GM19452 (cell line): Measurements from ENCODE around the gene ERGIC1.
A peak's percentile ranks its signal among the peaks of the same experiment; 100 is the strongest.
"Not testable (repeated sequence)": the region's sequence is repeated elsewhere in the genome, so short reads cannot be mapped to it uniquely, and the experiment has no call there.

Source experiments
- ATAC-seq: cut with Tn5 transposase; IDR thresholded peaks from one replicate; pipeline ENCODE4 v1.9.1; 2021; ENCODE audit not compliant: unreplicated experiment

The ERGIC1 gene

DNA sequence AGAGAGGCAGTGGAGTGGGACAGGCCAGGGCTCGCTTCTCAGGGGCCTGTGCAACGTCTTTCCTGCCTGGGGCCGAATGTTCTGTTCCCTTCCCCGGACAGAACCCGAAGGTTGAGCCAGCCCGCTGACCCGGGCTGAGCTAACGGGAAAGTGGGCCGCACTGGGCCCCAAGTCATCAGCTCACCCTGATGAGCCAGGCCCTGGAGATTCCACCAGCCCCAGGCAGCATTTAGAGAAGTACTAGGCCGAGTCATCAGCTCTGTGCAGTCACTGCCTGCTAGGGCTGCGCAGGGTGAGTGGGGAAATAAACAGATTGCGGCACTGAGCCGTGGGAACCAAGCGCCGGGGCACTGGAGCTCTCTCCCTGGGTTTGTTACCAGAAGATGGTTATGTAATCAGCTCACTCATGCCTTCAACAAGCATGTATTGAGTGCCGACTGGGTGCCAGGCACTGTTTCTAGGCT, 33.9 kb upstream of the ERGIC1 start:
- ATAC-seq: no peak

DNA sequence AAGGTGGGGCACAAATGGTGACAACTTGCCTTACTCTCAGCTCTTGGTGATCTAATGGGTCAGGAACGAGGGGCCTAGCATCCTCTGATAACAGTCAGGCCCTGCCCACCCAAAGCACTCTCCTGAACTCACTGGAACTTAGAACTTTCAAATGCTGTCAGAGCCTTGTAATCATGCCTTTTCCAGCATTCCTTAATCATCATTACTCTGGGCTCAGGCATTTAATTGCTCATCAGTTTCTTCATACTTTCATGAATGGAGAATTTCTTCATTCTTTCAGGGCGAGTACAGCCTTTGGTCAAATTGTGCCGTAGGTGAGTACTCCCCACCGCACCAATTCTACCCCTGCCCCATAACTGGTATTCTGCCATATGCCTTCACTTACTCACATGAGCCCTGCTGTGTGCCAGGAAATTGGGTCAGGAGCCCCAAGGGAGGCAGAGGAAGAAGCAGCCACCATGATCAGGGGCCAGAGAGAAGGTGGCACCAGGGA, 32.8 kb upstream of the ERGIC1 start:
- ATAC-seq: no peak

DNA sequence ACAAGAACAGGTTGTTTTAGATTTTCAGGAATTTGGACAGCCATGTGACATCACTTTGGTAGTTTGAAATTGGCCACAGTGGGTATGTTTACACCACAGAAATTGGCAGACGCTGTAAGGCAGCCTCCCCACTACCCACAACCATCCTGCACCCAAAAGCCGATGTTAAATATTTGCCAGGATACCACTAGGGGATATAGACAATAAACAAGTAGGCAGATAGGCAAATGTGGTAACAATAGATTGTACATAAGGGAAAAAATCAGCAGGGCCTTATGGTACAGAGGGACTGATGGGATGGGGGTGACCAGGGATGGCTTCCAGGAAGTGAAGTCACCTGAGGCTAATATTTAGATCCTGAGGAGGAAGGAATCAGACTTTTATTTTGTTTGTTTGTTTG, 31.9 kb upstream of the ERGIC1 start:
- ATAC-seq: no peak

DNA sequence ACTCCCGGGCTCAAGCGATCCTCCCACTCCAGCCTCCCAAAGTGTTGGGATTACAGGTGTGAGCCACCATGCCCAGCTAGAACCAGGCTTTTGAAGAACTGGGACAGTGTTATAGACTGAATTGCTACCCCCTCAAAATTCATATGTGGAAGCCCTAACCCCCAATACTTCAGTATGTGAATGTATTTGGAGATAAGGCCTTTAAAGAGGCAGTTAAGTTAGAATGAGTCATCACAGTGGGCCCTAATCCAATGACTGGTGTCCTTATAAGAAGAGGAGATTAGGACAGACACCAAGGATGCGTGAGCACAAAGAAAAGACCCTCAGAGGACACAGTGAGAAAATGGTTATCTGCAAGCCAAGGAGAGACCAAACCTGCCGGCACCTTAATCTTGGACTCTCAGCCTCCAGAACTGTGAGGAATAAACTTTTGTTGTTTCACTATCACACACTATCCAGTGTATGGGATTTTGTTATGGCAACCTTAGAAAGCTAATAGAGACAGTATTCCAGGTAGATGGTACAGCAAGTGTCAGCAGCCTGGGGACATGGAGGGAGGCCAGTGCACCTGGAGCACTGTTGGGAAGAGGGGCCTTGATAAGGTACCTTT, 31.4 kb upstream of the ERGIC1 start:
- ATAC-seq: no peak

DNA sequence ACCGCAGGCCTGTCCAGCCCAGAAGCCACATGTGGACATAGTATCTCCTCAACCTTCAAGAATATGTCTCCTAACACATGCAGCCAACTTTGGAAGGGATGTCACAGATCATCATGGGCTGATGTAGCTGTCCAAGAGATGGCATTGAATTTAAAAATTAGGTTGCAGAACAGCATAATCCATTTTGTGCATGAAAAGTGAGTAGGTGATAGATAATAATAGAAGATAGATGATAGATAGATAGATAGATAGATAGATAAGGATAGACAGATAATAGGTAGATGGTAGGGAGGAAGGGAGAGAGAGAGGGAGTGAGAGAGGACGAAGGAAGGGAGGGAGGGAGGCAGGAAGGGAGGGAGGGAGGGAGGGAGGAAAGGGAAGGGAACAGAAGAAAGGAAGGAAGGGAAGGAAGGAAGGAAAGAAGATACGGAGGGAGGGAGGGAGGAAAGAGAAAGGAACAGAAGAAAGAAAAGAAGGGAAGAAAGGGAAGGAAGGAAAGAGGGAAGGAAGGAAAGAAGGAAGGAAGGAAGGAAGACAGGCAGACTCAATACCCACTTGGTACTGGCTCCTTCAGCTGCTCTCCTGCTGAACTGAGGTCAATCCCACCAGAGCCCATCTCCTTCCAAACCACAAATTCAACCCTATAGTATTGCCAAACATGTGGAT, 28.9 kb upstream of the ERGIC1 start:
- no peak for ATAC-seq

DNA sequence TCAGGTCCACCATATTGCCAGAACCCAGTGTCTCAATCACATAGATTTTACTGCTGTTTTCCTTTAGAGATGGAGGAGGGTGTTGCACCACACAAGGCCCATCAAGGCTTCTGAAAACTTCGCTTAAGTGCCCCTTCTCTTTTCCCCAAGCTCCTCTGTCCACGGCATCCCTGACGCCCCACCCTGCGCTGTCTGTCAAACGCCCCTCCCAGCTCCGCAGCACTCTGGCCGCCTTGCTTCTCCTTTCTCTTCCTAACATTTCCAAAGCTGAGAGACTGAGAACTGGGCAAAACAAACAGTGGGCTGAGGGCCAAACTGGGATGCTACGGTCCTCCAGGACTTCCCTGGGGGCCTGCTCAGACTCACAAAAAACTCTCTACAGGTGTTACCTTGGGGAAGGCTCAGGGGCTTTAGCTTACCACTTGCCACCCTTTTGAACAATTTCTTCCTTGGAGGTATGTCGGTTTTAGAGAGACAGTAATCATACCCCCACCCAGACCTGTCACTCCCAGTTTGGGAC, 28.3 kb upstream of the ERGIC1 start:
- no peak for ATAC-seq

DNA sequence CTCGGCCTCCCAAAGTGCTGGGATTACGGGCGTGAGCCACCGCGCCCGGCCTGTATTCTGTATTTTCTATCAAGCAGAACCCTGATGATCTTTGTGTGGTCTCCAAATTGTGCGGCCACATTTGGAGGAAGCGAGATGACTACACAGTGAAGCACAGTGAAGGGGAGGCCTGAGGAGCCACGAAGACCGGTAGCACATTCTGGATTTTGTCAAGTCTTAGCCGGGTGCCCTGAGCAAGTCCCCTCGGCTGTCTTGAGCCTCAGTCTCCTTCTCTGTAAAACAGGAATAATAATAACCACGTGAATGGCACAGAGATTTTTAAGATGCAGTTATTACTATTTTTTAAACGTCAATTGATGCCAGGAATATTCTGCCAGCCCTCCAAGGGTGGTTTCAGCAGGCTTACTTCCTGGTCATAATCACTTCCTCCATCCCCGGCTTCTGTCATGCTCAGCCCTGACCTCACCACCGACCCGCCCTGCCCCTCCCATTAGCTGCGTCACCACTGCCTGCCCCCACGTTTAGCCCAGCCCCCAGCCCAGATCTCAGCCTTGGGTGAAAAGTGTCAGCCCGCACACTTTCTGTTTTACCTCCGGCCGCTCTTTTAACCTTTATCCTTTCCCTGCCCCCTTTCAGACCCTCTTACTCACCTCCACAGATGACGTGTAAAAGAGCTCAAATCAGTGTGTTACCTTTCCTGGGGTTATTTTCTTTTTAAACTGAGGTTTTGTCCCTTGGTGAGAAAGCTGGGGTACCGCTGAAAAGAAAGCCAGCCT, 27.0 kb upstream of the ERGIC1 start:
- ATAC-seq: peak; percentile 98

DNA sequence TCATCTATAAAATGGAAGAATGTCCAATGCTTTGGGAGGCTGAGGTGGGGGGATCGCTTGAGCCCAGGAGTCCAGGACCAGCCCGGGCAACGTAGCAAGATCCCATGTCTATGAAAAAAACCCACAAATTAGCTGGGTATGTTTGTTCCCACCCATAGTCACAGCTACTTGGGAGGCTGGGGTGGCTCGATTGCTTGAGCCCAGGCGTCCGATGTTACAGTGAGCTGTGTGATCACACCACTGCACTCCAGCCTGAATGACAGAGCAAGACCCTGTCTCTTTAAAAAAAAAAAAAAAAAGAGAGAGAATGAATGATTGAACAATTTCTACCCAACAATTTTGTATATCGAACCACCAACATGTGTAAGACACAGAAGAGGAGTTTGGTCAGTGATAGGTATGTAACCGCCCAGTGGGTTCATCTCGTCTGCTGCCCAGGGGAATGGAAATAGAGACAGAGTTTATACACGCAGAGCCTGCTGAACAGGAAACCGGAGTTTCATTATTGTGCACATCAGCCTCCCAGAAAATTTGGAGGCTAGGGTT, 26.2 kb upstream of the ERGIC1 start:
- ATAC-seq: no peak

DNA sequence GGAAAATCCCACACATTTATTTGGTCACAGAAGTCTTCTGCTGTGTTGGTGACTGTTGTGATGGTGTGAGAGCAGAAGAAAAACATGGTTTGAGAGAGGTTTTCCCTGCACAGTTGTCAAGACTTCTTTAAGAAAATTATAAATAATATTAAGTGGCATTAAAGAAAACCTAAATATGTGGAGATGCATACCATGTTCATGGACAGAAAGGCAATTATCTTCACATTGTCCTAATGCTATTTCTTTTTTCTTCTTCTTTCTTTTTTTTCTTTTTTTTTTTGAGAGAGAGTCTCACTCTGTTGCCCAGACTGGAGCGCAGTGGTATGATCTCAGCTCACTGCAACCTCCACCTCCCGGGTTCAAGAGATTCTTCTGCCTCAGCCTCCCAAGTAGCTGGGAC, 24.3 kb upstream of the ERGIC1 start:
- ATAC-seq: no peak

DNA sequence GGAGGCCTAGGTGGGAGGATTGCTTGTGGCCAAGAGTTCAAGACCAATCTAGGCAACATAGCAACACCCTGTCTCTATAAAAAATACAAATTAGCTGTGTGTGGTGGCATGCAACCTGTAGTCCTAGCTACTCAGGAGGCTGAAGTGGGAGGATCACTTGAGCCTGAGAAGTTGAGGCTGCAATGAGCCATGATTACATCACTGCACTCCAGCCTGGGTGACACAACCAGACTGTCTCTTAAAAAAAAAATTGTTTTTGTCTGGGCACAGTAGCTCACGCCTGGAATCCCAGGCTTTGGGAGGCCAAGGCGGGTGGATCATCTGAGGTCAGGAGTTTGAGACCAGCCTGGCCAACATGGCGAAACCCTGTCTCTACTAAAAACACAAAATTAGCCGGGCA, 23.1 kb upstream of the ERGIC1 start:
- not testable (repeated sequence) for ATAC-seq

DNA sequence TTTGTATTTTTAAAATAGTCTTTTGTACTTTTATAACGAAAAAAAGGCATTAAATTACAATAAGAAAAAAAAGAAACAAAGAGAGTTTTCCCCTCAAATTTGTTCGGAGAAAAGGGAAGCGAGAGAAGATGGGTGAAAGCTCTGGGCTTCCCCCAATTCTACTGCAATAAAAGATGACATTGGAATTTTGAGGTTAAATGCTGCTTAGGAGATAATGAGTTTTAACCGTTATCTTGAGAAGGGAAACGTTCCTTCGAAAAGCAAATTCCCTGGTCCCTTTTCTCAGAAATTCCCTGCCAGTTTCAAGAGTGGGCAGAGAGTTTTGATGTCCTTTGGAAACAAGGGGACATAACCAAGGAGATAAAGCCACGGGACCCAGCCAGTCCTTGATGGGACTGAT, 18.4 kb upstream of the ERGIC1 start:
- ATAC-seq: no peak

DNA sequence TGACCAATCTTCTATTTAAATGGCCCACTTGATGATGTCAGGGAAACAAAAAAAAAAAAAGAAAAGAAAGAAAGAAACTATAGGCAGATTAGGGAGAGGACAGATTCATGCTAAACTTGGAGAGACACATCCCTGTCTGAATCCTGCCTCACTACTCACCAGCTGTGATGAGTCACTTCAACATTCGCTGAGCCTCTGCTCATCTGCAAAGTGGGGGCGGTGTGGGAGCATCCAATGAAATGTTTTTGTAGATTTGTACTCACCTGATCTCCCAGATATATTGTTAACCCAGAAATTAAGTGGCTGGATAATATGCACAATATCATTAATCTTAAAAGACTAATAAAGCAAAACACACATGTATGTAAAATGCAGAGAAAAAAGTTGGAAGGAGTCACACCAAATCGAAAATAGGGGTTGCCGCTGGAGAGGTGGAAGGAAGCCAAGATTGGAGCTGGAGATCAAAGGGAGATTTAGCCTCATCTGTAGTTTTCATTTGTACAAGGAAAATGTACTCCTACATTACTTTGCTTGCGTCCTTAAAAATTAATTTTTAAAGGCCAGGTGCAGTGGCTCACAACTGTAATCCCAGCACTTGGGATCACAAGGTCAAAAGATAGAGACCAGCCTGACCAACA, 17.0 kb upstream of the ERGIC1 start:
- no peak for ATAC-seq

DNA sequence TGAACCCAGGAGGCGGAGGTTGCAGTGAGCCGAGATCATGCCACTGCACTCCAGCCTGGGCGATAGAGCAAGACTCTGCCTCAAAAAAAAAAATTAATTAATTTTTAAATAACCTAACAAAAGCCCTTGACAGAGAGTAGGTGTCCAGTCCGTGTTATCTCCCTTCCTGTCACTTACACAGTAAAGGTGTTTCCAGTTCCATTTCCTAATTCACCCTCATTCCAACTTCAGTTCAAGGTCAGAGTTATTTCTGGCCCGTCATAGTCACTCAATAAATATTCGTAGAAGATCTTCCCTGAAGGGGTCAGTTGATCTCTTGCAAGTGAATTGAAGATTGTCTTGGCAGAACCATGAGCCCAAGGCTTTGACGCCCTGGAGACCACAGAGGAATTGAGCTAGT, 16.4 kb upstream of the ERGIC1 start:
- no peak for ATAC-seq

DNA sequence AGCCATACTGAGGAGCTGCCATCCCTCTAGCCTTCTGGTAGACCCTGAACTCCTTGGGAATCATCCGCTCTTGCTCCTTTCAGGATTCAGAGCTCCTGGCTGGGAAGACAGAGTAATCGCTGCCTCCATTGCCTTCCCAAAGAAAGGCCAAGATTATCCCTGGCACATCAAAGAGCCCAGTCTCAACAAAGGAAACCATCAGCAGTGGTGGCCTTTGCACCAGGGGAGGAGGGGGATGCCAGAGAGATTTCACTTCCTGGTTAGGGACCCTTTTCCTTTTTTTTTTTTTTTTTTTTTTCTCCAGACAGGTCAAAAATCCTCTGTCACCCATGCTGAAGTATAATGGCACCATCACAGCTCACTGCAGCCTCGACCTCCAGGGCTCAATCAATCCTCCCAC, 16.0 kb upstream of the ERGIC1 start:
- no peak for ATAC-seq

DNA sequence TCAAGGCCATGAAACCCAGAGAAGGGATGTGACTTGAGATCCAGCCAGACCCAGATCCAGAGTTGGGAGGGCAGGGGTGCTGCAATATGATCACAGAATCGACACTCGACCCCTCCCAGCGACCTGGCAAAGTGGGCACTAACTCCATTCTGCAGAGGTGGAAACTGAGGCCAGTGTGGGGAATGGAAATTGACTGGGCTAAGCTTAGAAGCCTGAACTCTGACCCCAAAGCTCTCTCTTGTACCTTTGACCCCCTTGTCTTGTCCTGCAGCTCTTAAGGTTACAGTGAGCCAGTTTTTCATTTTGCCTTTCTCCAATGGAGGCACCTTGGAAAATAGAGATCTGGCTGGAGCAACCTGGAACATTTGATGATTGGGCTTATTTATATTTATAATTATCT, 14.5 kb upstream of the ERGIC1 start:
- no peak for ATAC-seq

DNA sequence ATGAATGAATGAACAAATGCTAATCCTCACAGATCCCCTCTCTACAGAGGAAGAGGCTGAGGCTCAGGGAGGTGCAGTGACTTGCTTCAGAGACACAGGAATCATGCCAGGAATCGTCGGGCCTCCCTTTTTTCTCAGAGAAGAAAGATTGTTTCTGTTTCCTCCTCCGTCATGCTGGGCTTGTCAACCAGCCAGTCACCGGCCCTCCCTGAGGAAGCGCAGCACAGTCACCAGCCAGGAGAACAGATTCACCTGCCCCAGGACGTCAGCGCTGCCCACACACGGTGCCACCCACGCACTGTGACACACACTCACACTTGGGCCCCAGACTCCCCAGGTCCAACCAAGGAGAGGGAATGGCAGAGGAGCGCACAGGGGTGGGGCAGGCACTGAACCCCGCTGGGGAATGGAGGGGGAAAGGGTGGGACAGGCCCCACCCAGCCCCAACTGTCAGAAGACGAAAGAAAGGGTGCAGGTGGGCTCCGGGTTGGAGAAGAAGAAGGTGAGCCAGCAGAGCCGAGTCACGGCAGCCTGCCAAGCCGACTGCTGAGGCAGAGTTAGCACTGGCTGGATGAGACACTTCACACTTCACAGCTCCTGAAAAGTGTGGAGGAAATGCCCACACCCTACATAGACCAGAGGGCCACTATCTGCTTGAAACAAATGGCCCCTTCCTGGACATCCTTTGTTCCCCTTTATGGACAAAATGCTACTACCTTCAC, 13.8 kb upstream of the ERGIC1 start:
- ATAC-seq: no peak

DNA sequence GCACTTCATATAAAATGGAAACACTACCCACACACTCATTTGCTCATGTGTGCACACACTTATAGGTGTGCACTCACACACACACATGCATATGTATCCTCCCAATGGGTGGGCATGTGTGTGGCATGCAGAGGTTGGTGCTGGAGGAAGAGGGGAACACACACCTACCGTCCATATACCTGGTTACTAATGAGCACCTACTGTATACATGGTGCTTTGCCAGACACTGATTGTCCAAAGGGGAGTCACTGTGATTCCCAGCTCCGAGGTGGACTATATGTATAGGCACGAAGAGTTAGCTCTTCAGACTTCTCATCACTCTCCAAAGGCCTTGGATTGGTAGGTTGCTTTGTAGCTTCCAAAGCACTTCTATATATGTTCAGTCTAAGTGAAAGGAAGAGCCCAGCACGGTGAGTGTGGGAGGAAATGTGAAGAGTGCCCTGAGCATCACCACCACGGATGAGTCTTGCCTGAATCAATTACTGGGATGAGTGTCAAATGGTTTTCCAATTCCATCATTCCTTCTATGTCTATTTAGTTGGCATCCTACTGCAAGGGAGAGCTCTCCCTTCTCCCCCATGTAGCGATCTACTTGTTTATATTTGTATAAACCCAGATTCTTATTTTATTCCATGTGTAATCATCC, 12.6 kb upstream of the ERGIC1 start:
- ATAC-seq: no peak

DNA sequence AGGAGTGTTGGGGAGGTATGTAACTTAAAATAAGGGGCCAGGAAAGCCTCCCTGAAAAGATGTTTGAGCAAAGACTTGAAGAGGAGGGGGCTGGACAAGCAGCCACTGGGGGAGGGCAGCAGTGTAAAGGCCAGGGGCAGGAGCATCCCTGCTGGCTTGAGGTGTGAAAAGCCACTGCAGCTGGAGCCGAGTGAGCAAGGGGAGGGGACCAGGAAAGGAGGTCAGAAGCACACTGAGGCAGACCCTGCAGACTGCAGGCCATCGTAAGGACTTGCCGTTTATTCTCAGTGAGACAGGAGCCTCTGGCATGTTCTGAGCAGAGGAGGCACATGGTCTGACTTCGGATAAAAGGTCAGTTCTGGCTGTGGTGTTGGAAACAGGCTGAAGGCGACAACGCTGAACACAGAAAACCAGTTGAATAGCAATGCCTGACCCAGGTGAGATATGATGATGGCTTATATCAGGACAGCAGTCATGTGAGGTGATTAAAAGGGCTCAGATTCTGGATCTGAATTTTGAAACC, 10.2 kb upstream of the ERGIC1 start:
- ATAC-seq: no peak

DNA sequence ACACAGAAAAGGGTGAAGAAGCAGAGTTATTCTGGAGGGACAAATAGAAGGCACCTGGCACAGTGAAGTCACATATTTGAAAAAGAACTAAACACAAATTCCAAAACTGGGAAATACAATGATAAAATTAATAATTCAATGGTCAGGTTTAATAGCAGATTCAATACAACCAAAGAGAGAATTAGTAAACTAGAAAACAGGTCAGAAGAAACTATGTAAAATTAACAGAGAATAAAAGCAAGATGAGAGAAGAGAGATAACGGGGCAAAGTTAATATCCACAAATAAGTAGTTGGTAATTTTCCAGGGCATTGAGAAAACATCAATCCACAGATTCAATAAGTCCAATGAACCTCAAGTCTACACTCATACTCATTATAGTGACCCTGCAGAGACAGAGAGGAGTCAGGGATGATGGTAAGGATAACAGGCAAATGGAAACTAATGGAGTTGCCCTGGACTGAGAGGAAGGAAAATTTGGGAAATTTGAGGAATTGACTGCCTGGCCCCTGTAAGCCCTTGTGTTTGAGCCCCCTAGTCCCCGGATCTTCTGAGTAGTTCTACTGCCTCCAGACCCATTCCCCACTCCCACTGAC, 8.3 kb upstream of the ERGIC1 start:
- no peak for ATAC-seq
